GM12873 (cell line): ENCODE results near the gene FUT4.

Source experiments
- CTCF ChIP-seq: IDR thresholded peaks from 2 replicates; pipeline ENCODE4 v1.5.1; 2012; ENCODE audit warnings: low read depth, mild to moderate bottlenecking, moderate library complexity, low read length, control low read depth; ENCODE audit not compliant: insufficient read depth; ENCODE audit errors: missing control alignments

The FUT4 gene

GRCh38 chr11:94536386-94536785 lies 7.3 kb upstream of the FUT4 start:
- TF ChIP-seq CTCF = no peak

GRCh38 chr11:94537031-94537600 lies 6.6 kb upstream of the FUT4 start:
- no peak for TF ChIP-seq CTCF

- no peak for TF ChIP-seq CTCF
These were observed 4.3 kb upstream of the FUT4 start for GRCh38 chr11:94539420-94539819.

GRCh38 chr11:94544646-94545263 lies 1.0 kb downstream of the FUT4 start:
- no peak for TF ChIP-seq CTCF

GRCh38 chr11:94545264-94546161 lies 1.8 kb downstream of the FUT4 start:
- TF ChIP-seq CTCF = no peak

- TF ChIP-seq CTCF = no peak
These were observed 2.4 kb downstream of the FUT4 start for GRCh38 chr11:94546162-94546470.

GRCh38 chr11:94546886-94547285 lies 3.2 kb downstream of the FUT4 start:
- TF ChIP-seq CTCF = no peak
